DND-41 (cell line): ENCODE measurements around the gene PHACTR3.

Source experiments
- CTCF ChIP-seq: IDR thresholded peaks from 2 replicates; pipeline ENCODE4 v1.5.1; 2012; ENCODE audit warnings: borderline replicate concordance, low read length, moderate library complexity, mild to moderate bottlenecking; ENCODE audit not compliant: poor library complexity, severe bottlenecking; ENCODE audit errors: extremely low read depth
- EZH2 ChIP-seq: IDR thresholded peaks from 3 replicates; pipeline ENCODE4 v1.6.1; 2012; ENCODE audit warnings: borderline replicate concordance, low read depth, mild to moderate bottlenecking, moderate library complexity, low read length, inconsistent platforms; ENCODE audit not compliant: severe bottlenecking

- TF ChIP-seq CTCF = no peak
- TF ChIP-seq EZH2 = no peak
Measured at GRCh38 chr20:59661621-59662020, 57.3 kb downstream of the PHACTR3 start.
